OCI-LY3 (cell line): ENCODE measurements around the gene CNN2.

Source experiments
- EZH2phosphoT487 ChIP-seq: fragments of 200-600 bp; shearing (Covaris generic); IDR thresholded peaks from 2 replicates; pipeline ENCODE4 v1.6.1; 2018; ENCODE audit warnings: antibody characterized with exemption, mixed run types, low read depth
- TF ChIP-seq, protein P1 (sequence below): fragments of 200-600, 300-600 bp; sonication (generic); IDR thresholded peaks from 2 replicates; pipeline ENCODE4 v1.5.1; 2014; ENCODE audit warnings: antibody characterized with exemption, low read length, low read depth

GRCh38 chr19:1003283-1003682 is 23.1 kb upstream of the CNN2 start:
- TF ChIP-seq, protein P1, sequence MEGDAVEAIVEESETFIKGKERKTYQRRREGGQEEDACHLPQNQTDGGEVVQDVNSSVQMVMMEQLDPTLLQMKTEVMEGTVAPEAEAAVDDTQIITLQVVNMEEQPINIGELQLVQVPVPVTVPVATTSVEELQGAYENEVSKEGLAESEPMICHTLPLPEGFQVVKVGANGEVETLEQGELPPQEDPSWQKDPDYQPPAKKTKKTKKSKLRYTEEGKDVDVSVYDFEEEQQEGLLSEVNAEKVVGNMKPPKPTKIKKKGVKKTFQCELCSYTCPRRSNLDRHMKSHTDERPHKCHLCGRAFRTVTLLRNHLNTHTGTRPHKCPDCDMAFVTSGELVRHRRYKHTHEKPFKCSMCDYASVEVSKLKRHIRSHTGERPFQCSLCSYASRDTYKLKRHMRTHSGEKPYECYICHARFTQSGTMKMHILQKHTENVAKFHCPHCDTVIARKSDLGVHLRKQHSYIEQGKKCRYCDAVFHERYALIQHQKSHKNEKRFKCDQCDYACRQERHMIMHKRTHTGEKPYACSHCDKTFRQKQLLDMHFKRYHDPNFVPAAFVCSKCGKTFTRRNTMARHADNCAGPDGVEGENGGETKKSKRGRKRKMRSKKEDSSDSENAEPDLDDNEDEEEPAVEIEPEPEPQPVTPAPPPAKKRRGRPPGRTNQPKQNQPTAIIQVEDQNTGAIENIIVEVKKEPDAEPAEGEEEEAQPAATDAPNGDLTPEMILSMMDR, result no peak
- TF ChIP-seq EZH2phosphoT487, result no peak
